NCI-H1417 treated with DMSO at 0.1 percent for 48 hours (cell line): Measurements from ENCODE around the gene AFM.

Experiments used
- DNase-seq: peaks from one replicate; lab custom pipeline; 2025; lab: John Stamatoyannopoulos, UW

AFM gene

DNA sequence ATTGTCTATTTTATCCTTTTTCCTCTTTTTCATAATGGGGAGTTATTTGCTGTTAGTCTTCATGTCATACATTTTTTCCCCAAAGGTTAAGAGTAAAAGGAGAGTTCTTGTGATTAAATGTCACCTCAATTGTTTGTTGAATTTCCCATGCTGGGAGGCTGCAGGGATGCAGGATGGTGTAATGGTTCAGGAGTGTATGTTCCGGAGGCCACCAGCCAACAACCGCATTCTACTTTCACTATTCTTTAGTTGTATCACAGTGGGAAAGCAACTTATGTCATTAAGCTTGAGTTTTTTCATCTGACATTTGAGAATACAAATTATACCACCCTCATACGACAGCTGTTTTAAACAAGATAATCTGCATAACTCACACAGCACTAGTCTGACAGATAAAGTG is 30.1 kb upstream of the AFM start:
- peak; percentile 60 for DNase-seq

DNA sequence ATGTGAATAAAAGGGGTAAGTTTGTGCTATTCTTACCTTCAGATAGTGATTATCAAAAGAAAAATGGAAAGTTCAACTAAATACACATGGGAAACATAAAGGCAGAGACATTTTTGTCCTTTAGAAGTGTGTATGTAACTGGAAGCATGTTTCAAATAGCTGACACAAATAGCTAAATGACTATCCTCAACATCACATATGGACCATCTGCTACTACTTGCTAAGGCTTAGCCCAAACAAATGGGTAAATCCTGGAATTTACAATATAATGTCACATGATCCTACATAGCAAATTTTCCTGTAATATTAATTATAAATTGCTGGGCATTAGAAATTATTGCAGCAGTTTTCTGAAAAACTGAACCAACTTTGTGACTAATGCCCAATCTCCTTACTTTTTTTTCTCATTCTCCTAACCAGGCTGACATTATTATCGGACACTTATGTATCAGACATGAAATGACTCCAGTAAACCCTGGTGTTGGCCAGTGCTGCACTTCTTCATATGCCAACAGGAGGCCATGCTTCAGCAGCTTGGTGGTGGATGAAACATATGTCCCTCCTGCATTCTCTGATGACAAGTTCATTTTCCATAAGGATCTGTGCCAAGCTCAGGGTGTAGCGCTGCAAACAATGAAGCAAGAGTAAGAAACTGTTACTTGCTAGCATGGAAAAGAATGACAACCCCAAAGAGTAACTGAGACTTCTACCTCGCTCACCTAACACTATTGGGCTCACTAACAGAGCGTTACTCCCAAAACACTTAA is 29.4 kb upstream of the AFM start:
- DNase-seq: no peak

DNA sequence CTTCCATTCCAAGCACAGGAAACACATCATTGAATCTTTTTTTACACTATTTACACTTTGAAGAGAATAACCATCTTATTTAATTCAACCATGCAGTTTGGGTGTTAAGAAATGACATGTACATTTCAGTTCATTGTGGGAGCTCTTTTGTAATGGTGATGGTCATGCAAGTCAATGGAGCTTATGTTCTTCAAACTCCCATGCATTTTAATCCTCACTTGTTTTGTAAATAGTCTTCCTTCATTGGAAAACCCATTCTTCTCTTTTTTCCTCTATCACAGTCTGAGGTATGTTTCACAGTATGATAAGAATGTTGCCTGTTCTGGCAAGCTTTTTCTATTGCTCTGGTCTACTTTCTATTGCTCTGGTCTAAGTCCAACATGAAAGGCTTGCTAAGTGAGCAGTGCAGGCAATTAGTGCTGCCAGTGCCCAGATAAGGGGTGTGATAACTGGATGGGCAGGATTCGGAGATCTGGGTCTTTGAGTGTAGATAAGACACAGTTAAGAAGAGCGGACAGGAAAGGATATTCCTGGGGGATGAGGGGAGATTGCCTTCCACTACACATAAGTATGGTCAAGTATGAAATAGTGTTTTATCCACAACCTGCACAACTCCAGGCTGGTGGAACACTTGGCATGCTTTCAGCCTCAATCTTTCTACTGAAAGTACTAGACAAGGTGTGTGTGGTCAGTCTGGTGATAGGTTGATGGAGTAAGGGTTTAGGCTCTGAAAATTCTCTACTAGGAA is 28.4 kb upstream of the AFM start:
- no peak for DNase-seq

DNA sequence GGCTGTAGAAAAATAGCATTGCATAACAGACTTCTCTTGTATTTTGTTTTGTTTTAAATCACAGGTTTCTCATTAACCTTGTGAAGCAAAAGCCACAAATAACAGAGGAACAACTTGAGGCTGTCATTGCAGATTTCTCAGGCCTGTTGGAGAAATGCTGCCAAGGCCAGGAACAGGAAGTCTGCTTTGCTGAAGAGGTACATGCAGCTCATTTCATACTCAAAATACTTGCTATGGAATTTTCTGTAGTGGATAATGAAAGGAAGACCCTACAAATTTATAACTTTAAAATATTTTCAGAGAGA is 27.9 kb upstream of the AFM start:
- no peak for DNase-seq

DNA sequence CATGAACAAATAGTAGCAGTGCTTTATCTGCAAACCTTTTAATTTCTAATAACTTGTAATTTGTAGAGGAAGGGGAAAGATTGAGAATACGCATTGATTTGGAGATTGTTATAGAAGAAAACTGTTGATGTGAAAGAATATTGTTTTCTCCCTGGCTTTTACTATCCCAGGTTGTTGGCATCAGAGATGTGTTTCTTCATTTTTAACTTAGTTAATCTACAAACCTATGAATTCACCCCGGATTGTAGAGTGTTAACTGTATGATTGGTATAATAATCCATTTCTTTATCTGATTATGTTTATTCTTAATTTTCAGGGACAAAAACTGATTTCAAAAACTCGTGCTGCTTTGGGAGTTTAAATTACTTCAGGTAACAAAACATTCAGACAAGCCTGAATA is 26.6 kb upstream of the AFM start:
- no peak for DNase-seq

DNA sequence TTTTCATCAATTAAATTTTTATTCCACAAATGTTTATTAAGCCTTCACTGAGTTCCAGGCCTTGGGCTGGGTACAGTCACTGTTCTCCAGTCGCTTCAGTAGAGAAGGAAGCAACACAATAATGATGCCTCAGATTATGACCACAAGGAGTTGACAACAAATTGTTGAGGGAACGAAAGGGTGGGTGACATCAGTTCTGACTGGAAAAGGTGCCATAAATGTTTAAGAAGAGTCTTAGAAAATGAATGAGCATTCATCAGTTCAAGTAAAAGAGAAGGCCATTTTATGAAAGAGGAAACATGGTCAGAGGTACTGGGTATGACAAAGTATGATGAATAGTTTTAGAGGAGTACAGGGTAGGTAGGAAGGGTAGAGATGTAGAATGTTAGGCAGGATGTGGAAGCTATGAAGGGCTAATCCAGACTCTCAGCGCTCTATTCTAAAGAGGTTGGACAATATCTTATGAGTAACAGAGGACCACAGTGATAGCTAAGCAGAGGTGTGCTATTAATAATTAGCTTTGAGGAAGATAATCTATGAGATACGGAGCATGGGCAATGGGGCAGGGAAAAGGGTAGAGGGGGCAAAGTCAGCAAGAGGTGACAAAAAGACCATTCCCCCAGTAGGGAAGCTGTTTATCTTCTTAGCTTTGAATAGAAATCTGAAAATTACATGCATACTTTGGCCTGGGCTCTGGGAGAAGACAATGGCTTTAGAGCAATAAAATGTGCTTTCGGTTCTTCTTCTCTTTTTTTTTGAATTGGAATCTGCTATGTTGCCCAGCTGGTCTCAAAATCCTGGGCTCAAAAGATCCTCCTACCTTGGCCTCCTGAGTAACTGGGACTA is 25.1 kb upstream of the AFM start:
- no peak for DNase-seq

DNA sequence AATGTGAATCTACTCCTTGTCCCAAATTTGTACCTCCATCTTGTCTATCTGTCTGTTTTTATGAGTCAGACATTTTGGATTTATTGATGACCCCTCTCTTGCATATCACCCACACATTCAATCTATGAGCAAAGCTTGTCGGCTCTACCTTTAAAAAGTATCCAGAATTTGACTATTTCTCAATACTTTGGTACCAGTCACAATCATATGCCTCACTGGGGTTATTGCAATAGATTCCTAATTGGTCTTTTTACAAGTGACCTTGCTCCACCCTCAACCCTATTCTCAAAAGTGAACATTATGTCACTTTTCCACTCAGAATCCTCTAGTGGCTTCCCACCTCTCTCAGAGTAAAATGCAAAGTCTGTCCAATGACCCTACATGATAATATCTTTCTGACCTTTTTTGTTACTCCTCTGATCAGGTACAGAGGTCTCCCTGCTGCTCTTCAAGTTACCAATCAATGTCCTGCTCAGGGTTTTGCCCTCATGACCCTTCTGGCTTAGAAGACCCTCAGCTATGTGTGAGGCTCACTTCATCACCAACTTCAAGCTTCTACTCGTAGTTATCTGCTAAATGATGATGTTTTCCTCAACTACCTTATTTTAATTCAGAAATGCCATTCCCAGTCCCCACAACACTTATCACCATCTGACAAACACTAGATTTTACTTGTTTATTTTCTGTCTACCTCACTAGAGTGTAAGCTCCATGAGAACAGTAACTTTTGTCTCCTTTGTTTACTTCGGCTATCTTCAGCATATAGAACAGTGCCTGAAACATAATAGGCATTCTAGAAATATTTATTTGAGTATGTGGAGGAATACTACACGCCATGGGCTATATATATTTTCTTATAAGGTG is 23.1 kb upstream of the AFM start:
- DNase-seq: no peak

DNA sequence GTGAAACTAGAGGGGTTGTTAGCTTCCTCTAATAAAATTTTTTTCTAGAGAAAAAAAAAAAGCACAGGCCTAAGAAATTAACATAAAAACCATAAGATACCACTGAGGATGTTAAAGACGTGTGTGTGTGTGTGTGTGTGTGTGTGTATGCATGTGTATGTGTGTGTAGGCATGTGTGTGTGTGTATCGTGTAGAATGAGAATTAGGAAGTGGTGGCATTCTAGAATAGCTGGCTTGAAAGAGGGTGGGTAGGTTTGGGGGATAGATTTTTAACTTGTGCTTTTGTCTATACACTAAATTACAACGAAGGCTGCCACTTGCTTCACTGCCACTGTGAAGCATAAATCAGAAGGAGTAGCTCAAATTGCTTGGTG is 22.5 kb upstream of the AFM start:
- no peak for DNase-seq

DNA sequence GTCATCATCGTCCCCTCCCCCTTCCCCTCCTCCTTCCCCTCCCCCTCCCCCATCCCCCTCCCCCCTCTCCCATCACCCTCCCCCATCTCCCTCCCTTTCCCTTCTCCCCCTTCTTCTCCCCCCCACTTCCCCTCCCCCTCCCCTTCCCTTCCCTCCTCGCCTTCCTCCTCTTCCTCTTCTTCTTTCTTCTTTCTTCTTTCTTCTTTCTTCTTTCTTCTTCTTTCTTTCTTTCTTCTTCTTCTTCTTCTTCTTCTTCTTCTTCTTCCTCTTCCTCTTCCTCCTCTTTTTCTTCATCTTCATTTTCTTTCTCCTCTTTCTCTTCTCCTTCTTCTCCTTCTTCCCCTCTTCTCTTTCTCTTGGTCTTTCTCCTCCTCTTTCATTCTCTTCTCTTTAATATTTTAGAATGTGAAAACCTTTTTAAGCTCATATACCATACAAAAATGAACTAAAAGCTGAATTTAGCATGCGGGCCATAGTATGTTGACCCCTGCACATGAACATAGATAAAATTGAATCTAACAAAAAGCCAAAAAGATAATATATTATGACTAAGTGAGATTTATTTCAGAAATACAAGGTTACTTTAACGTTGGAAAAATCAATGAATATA is 20.5 kb upstream of the AFM start:
- DNase-seq: no peak

DNA sequence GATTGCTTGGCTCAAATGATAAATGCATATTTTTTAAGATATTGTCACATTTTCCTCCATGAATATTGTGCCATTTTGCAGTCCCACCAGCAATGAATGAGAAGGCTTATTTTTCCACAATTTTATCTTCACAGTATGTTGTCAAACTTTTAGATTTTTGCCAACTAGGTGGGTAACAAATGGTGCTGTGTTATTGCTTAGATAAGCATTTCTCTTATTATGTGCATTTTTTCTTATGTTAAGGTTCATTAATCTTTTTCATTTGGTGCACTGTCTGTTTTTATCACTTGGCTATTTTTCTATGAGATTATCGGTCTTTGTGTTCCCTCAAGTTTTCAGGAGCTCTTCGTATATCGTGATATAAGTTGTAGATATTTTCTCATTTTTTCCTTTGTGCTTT is 13.4 kb upstream of the AFM start:
- no peak for DNase-seq

DNA sequence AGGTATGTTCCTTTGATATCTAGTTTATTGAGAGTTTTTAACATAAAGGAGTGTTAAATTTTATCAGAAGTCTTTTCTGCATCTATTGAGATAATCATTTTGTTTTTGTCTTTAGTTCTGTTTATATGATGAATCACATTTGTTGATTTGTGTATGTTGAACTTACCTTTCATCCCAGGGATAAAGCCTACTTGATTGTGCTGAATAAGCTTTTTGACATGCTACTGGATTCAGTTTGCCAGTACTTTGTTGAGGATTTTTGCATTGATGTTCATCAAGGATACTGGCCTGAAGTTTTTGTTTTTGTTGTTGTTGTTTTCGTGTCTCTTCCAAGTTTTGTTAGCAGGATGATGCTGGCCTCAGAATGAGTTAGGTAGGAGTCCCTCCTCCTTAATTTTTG is 10.8 kb upstream of the AFM start:
- no peak for DNase-seq

DNA sequence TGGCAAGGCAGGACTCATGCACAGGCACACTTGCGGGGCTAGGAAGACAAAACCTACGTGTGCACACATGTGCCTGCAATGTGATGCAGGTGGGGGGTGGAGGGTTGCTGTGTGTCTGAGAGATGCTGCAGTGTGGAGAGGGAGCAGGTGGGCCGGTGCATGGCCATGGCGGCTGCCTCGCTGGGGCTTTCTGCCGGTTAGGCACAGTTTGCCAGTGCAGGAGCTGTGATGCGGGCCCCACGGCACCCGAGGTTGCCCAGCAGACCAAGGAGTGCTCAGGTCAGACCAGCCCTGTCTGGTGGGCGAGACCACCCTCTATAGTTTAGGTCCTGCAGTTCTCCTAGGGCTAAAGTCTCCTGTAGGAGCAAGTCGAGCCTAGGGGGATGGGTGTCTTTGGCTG is 4.4 kb upstream of the AFM start:
- no peak for DNase-seq

DNA sequence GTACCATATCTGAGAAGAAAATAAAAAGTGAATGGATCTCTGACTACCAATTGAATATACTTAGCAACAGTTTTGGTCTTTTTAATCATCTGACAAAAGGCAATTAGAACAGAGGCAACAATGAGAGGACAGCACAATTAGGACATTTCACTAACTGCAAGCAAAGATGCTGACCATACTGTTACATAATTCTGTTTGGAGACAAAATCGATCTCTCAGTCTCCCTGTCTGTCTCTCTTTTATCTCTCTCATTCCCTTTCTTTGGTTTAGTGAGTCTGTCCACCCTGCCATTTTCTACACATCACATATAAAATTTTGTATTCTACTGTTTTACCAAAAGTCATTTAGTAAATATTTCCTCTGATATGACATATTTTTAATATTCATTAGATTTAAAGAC is 2.2 kb upstream of the AFM start:
- no peak for DNase-seq

DNA sequence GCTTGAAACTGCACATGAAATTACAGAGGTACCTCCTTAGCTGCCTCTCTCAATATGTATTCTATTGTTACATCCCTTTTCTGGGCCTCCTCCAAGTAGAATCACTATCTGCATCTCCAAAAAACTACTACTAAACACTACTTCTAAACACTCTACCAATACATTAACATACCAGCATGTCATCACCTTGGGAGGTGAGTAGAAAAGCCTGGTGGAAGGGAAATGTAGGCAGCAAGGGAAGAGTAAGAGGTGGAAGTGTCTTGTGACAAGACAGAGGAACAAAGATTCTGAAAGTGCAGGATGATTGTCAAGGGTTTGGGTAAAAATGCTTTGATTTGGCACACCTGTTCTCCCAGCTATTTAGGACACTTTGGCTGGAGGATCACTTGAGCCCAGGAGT is 3.5 kb downstream of the AFM start:
- DNase-seq: no peak

DNA sequence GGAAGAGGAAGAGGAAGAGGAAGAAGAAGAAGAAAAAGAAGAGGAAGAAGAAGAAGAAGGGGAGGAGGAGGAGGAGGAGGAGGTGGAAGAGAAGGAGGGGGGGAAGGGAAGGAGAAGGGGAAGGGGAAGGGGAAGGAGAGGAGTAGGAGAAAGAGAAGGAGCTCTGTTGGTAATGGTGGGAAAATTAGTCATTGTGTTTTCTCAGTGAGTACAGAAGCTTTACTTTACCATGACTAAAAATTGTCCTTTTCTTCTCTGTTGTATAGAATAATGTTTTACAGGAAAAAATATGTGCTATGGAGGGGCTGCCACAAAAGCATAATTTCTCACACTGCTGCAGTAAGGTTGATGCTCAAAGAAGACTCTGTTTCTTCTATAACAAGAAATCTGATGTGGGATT is 4.1 kb downstream of the AFM start:
- no peak for DNase-seq

DNA sequence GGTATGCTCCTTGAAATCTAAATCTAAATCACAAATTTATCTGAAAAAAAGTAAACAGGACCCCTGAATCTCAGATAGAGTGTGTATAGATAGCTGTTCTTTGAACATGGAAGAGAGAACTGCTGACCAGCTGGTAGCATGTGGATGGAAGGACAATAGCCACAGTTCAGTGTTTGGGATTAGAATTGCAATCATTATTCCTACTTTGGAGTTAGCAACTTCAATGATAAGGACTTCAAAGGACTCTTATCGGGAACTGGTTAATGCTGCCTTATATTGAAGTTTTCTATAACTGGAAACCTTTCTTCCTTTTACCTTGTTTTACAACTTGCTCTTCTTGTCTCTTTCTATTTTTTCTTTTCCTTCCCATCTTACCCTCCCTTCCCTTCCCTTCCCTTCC is 5.0 kb downstream of the AFM start:
- no peak for DNase-seq

DNA sequence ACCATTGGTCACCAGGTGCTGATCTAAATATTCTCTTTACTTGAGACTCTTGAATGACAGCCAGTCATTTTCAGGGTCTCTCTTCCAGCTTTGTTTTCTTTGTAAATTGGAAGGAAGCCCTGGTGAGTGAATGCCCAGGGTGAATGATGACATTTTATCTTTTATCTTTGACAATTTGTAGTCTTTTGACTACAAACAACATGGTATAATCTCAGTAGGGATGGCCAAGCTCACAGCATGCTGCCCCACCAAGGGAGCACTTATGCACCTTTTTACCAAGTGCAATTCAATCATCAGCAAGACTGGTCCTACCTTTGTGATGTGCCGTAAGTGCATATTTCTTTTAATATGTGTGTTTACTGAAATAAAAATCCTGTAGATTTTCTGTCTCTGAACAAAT is 5.7 kb downstream of the AFM start:
- DNase-seq: no peak

DNA sequence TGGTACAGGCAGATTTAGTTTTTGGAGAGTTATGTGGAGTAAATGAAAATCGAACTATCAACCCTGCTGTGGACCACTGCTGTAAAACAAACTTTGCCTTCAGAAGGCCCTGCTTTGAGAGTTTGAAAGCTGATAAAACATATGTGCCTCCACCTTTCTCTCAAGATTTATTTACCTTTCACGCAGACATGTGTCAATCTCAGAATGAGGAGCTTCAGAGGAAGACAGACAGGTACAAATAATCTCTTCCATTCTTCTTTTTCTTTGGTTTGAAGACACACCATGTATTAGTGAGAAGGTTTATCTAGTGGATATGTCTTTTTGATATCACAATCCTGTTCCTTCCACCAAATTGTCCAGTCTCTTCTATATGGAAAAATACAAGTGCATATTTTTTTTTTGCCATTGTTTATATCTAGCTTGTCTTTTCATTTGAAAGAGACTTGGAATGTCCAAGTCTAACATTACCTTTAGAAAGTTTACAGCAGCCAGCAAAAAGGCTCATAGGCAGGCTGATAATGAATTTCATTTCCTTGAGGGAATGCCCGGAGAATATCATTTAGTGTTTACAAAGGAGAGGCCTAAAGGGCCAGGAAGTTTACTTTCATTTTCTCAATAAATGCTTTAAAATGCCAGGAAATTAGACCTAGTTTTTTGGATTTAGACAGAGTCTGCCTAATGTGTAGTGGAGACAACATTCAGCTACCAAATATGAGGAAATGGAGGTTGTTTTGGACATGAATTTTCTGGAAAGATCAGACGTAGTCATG is 18.6 kb downstream of the AFM start:
- DNase-seq: no peak

DNA sequence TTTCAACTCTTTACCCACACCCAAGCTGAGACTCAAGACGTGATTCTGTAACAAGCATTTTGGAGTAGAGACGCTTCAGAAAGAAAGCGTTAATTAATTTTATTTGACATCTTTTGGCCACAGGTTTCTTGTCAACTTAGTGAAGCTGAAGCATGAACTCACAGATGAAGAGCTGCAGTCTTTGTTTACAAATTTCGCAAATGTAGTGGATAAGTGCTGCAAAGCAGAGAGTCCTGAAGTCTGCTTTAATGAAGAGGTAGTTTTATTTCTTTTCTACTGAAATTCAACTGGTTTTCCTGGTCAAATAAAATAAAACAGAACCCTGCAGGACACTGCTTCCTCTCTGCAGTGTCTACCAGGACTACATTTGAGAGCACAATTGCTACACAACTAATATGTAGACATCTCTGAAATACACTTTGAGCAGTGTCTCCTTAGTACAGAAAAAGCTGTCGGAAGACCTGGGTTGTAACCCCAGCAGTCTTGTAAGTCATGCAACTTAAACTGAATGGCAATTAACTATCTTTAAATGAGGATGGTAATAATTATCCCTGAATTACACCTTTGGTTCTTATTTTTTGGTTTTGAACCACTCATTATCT is 20.2 kb downstream of the AFM start:
- no peak for DNase-seq

DNA sequence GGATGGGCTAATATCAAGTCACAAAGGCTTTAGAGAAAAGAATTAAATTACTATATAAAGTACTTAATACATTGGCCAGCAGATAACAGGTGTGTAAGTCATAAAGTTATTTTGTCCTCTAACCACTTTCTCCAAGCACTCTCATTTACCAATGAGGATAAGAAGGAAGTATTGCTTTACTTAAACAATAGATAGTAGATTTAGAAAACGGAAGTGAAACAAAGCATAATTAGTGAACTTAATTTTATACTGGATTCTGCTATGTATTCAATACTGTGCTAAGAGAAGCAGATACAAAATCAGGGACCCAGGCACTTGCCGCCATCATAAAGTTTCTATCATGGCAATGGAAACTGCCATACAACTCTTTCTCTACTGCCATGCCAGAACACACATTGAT is 24.0 kb downstream of the AFM start:
- no peak for DNase-seq

DNA sequence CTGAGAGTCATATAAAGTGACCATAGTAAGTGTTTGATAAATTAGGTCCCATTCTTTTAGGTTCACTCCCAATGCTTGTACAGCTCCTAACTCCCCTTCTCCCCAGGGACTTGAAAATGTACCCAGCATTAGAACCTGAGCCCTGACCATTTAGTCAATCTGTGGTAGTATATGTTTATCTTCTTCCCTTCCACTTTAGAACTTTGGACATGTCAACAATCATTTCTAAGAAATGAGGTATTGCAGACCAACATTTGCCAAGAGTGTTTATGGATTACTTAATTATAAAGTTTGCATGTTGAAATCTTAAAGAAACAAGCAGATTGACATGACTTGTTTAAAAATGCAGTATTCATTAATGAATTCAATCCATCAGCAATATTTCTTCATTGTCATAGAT is 26.0 kb downstream of the AFM start:
- DNase-seq: no peak
